OCI-LY1 (cell line): Measurements from ENCODE around the gene POMP.

Experiments used
- H2AFZ ChIP-seq: fragments of 200-600 bp; sonication (generic), shearing (Covaris generic); 2 replicates; pipeline ENCODE4 v1.6.0; 2014; ENCODE audit warnings: antibody characterized with exemption, mild to moderate bottlenecking, low read length
- H3F3A ChIP-seq: fragments of 200-600 bp; sonication (generic), shearing (Covaris generic); 2 replicates; pipeline ENCODE4 v1.6.0; 2014; ENCODE audit warnings: mild to moderate bottlenecking, antibody characterized with exemption, low read length, moderate library complexity; ENCODE audit not compliant: insufficient read depth
- H3K27ac ChIP-seq: fragments of 200-600 bp; sonication (generic); 2 replicates; pipeline ENCODE4 v1.5.1; 2014; ENCODE audit warnings: low read length, mixed run types, mild to moderate bottlenecking, low read depth; ENCODE audit not compliant: poor library complexity, severe bottlenecking
- H3K27me3 ChIP-seq: fragments of 200-600 bp; sonication (generic); 2 replicates; pipeline ENCODE4 v1.6.0; 2014; ENCODE audit warnings: antibody characterized with exemption, mild to moderate bottlenecking, low read length, moderate library complexity; ENCODE audit not compliant: insufficient read depth
- H3K36me3 ChIP-seq: fragments of 200-600 bp; sonication (generic); 2 replicates; pipeline ENCODE4 v1.6.1; 2014; ENCODE audit warnings: mild to moderate bottlenecking, antibody characterized with exemption, low read length, moderate library complexity, mixed read lengths; ENCODE audit not compliant: insufficient read depth
- H3K4me1 ChIP-seq: fragments of 200-600 bp; sonication (generic); 2 replicates; pipeline ENCODE4 v1.5.1; 2014; ENCODE audit warnings: mild to moderate bottlenecking, low read length, moderate library complexity; ENCODE audit not compliant: insufficient read depth, severe bottlenecking
- H3K4me2 ChIP-seq: fragments of 200-600 bp; sonication (generic), shearing (Covaris generic); 2 replicates; pipeline ENCODE4 v1.6.1; 2014; ENCODE audit warnings: low read length
- H3K4me3 ChIP-seq: fragments of 200-600 bp; sonication (generic); 2 replicates; pipeline ENCODE4 v1.5.1; 2014; ENCODE audit warnings: low read length, low read depth, mild to moderate bottlenecking, mixed read lengths; ENCODE audit not compliant: poor library complexity, severe bottlenecking
- H3K79me2 ChIP-seq: fragments of 200-600 bp; shearing (Covaris generic); 2 replicates; pipeline ENCODE4 v1.6.1; 2016; ENCODE audit warnings: mixed run types, low read length, mixed read lengths; ENCODE audit not compliant: insufficient read depth
- H3K9ac ChIP-seq: fragments of 200-600 bp; sonication (generic), shearing (Covaris generic); 2 replicates; pipeline ENCODE4 v1.6.1; 2014; ENCODE audit warnings: mild to moderate bottlenecking, low read length, mixed read lengths
- H3K9me2 ChIP-seq: fragments of 200-600 bp; sonication (generic), shearing (Covaris generic); 2 replicates; pipeline ENCODE4 v1.6.1; 2014; ENCODE audit warnings: low read depth, mild to moderate bottlenecking, low read length, mixed read lengths
- H3K9me3 ChIP-seq: fragments of 200-600 bp; shearing (Covaris generic); 2 replicates; pipeline ENCODE4 v1.6.1; 2014; ENCODE audit warnings: low read length, mixed read lengths
- H4K20me1 ChIP-seq: fragments of 200-600 bp; sonication (generic), shearing (Covaris generic); 2 replicates; pipeline ENCODE4 v1.6.0; 2016; ENCODE audit warnings: mild to moderate bottlenecking, low read length; ENCODE audit not compliant: insufficient read depth
- CTCF ChIP-seq: fragments of 200-600 bp; sonication (generic), shearing (Covaris generic); IDR thresholded peaks from 2 replicates; pipeline ENCODE4 v1.5.1; 2017; ENCODE audit warnings: mild to moderate bottlenecking, antibody characterized with exemption, low read length, moderate library complexity, mixed read lengths
- EZH2 ChIP-seq: fragments of 200-600 bp; sonication (generic), shearing (Covaris generic); IDR thresholded peaks from 2 replicates; pipeline ENCODE4 v1.8.0; 2017; ENCODE audit warnings: borderline replicate concordance, mixed run types, mild to moderate bottlenecking, antibody characterized with exemption, low read length, moderate library complexity, mixed read lengths

Gene POMP

DNA sequence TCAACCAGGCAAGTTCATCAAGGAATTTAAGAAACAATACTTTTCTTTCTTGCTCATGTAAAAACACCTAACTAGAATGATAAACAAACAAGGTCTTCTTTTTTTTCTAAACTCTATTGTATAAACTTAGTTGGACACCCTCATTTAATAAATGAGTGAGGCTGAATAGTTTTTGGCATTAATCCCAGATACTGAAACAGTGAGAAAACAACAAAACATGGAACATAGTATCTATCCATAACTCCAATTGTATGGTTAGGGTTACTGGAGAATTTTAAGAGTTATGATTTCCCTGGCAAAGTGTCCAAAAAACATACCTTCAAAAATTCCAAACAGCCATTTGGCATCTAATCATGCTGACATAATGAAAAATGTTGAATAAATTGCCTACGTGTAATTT, 5.8 kb upstream of the POMP start:
- no peaks in the 10 kb centered on the region for H3F3A ChIP-seq
- TF ChIP-seq CTCF, result no peak
- no peak for TF ChIP-seq EZH2
- H2AFZ ChIP-seq, result no peak overlapping the region
- H3K9me2 ChIP-seq, result no peaks in the 10 kb centered on the region
- no peak overlapping the region for H3K4me2 ChIP-seq
- peaks cover 20% of the 10 kb centered on the region for H3K4me1 ChIP-seq
- H3K9ac ChIP-seq, result no peak overlapping the region
- no peak overlapping the region for H3K4me3 ChIP-seq
- H3K9me3 ChIP-seq, result no peaks in the 10 kb centered on the region
- no peaks in the 10 kb centered on the region; the same call in 1 of the 2 replicates for H3K36me3 ChIP-seq
- H3K79me2 ChIP-seq, result peaks cover 9% of the 10 kb centered on the region
- no peaks in the 10 kb centered on the region for H4K20me1 ChIP-seq
- no peak overlapping the region for H3K27ac ChIP-seq
- no peaks in the 10 kb centered on the region for H3K27me3 ChIP-seq

- Histone ChIP-seq H3K27me3 (no peaks in the 10 kb centered on the region), H3K27ac (no peak overlapping the region)
These were observed 4.7 kb upstream of the POMP start for GRCh38 chr13:28654276-28654675.

GRCh38 chr13:28655561-28655960, 3.4 kb upstream of the POMP start:
- Histone ChIP-seq H3K9ac (no peak overlapping the region), H2AFZ (no peak overlapping the region), H3K79me2 (peaks cover 31% of the 10 kb centered on the region), H3K4me3 (no peak overlapping the region), H3K27me3 (no peaks in the 10 kb centered on the region), H3K27ac (no peak overlapping the region), H3K4me2 (no peak overlapping the region), H3K4me1 (peaks cover 32% of the 10 kb centered on the region), H3K9me2 (no peaks in the 10 kb centered on the region), H3K9me3 (no peaks in the 10 kb centered on the region), H3F3A (no peaks in the 10 kb centered on the region), H3K36me3 (no peaks in the 10 kb centered on the region), H4K20me1 (no peaks in the 10 kb centered on the region)
- TF ChIP-seq CTCF (no peak), EZH2 (no peak)

More at GRCh38 chr13:28654276-28654675, 4.7 kb upstream of the POMP start:
- Histone ChIP-seq H3K4me1 (peaks cover 22% of the 10 kb centered on the region), H4K20me1 (no peaks in the 10 kb centered on the region), H3K4me2 (no peak overlapping the region), H2AFZ (no peak overlapping the region), H3K4me3 (no peak overlapping the region), H3K9me3 (no peaks in the 10 kb centered on the region), H3K36me3 (no peaks in the 10 kb centered on the region; the same call in 1 of the 2 replicates), H3K9me2 (no peaks in the 10 kb centered on the region), H3K79me2 (peaks cover 18% of the 10 kb centered on the region), H3K9ac (no peak overlapping the region), H3F3A (no peaks in the 10 kb centered on the region)
- TF ChIP-seq CTCF (no peak), EZH2 (no peak)
